ENCODE results near the gene GBGT1.

Gene GBGT1

DNA sequence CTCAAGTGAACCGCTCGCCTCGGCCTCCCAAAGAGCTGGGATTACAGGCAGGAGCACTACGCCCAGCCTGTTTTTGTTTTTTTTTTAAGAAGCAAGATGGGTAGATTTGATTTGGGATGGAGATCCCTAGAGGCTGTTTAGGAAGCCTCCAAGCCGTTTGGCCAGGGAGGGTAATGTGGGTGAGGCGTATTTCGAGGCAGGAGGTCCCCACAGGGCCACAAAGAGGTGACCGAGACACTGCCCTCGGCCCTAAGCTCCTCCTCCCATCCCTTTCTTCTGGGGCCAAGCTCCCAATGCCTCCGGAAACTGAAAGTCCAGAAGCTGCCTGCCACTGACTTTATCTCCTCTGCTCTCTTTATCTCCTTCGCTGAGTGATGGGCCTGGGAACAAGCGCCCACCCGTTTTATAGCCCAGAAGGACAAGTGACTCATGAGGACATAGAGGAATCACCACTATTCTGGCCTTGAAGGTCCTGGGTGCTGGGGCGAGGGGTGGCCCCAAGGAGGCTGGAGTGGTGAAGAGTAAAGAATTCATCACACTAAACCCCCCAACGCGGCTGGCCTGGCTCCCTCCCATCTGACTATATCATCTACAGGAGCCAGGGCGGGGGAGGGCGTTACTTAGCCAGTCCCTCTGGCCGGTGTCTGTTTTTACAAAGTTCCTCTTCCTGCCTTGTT, 40.6 kb downstream of the GBGT1 start:
- peak overlapping the region; percentile 76 to 89 (median 84); a peak in 21 of 22 replicates for H3K27ac ChIP-seq
- no peaks in the 10 kb centered on the region for H3K27me3 ChIP-seq
- peak overlapping the region; percentile 83 to 100 (median 95) for H3K4me2 ChIP-seq
- peaks cover 0 to 12% (median 0%) of the 10 kb centered on the region in 11 experiments; a peak in 6 of 22 replicates for H3K36me3 ChIP-seq
- H3K4me3 ChIP-seq = peak overlapping the region in 1 of 10 experiments; percentile 4; a peak in 1 of 20 replicates
- H3K9me3 ChIP-seq (replicated peaks in 1 of 11) = no peaks in the 10 kb centered on the region
- peaks cover 19 to 97% (median 84%) of the 10 kb centered on the region in 11 experiments; a peak in 21 of 22 replicates for H4K20me1 ChIP-seq
- H3K9ac ChIP-seq = peak overlapping the region; percentile 50 to 91 (median 84); a peak in 21 of 22 replicates
- peaks cover 84 to 98% (median 96%) of the 10 kb centered on the region in 10 experiments for H3K4me1 ChIP-seq
- TF ChIP-seq Cebpa-rat (IDR thresholded peaks at IDR 0.05) = no peak

DNA sequence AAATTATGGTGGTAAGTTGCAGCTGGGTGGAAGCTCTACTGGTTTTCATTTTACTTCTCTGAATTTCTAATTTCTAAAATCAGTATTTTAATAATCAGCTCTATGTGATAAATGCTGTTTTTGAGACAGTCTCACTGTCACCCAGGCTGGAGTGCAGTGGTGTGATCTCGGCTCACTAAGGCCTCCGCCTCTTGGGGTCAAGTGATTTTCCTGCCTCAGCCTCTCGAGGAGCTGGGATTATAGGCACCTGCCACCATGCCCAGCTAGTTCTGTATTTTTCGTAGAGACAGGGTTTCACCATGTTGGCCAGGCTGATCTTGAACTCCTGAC, 41.1 kb downstream of the GBGT1 start:
- H3K9me3 ChIP-seq (replicated peaks in 1 of 11) = no peaks in the 10 kb centered on the region
- H3K27me3 ChIP-seq = no peaks in the 10 kb centered on the region
- peak overlapping the region; percentile 76 to 89 (median 84); a peak in 21 of 22 replicates for H3K27ac ChIP-seq
- peaks cover 0 to 7% (median 0%) of the 10 kb centered on the region in 11 experiments; a peak in 4 of 22 replicates for H3K36me3 ChIP-seq
- peaks cover 84 to 98% (median 96%) of the 10 kb centered on the region in 10 experiments for H3K4me1 ChIP-seq
- no peak for TF ChIP-seq Cebpa-rat (IDR thresholded peaks at IDR 0.05)
- H3K4me2 ChIP-seq = peak overlapping the region; percentile 83 to 100 (median 95)
- H3K4me3 ChIP-seq = no peak overlapping the region
- H4K20me1 ChIP-seq = peaks cover 24 to 97% (median 84%) of the 10 kb centered on the region in 11 experiments; a peak in 21 of 22 replicates
- H3K9ac ChIP-seq = peak overlapping the region; percentile 61 to 91 (median 85); a peak in 19 of 22 replicates

DNA sequence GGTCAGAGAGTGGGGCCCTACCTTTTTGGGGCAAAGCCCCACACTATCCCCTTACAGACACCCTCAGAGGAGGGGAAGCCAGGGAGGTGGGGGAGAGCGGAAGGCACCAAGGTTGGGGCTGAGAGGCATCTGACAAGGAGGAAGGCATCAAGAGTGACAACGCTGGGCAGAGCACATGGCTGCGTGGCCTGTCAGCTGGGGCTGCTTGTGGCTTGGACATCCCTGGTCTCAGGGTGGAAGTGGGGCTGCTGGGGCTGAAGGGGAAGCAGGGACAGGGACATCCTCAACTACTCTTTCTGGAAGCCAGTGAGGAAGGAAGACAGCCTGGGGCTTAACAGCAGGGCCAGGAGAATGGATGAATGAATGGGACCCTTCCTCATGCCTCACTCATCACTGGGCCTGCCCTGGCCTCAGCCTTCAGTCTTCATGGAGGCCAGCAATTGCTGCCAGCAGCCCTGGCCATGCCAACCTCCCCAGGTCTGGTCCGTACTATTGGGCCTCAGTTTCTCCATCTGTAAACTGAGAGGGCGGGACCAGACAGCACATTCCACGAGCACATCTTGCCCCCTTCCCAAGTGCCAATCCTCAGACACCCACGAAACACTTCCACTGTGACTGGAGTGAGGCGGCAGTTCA, 41.7 kb downstream of the GBGT1 start:
- Histone ChIP-seq H3K9me3 (replicated peaks in 1 of 11) (no peaks in the 10 kb centered on the region), H3K27me3 (no peaks in the 10 kb centered on the region), H3K27ac (peak overlapping the region; percentile 76 to 89 (median 84); a peak in 21 of 22 replicates), H3K36me3 (peaks cover 0 to 9% (median 0%) of the 10 kb centered on the region in 11 experiments; a peak in 5 of 22 replicates), H3K4me2 (peak overlapping the region; percentile 83 to 100 (median 95)), H3K4me1 (peaks cover 84 to 98% (median 96%) of the 10 kb centered on the region in 10 experiments), H3K9ac (peak overlapping the region; percentile 61 to 91 (median 85); a peak in 21 of 22 replicates), H3K4me3 (peak overlapping the region in 6 of 10 experiments; percentile 21 to 82 (median 48); a peak in 8 of 20 replicates), H4K20me1 (peaks cover 30 to 97% (median 84%) of the 10 kb centered on the region in 11 experiments; a peak in 21 of 22 replicates)
- peak in 1 of 11 experiments; percentile 1; a peak in 2 of 22 replicates for TF ChIP-seq Cebpa-rat (IDR thresholded peaks at IDR 0.05)

DNA sequence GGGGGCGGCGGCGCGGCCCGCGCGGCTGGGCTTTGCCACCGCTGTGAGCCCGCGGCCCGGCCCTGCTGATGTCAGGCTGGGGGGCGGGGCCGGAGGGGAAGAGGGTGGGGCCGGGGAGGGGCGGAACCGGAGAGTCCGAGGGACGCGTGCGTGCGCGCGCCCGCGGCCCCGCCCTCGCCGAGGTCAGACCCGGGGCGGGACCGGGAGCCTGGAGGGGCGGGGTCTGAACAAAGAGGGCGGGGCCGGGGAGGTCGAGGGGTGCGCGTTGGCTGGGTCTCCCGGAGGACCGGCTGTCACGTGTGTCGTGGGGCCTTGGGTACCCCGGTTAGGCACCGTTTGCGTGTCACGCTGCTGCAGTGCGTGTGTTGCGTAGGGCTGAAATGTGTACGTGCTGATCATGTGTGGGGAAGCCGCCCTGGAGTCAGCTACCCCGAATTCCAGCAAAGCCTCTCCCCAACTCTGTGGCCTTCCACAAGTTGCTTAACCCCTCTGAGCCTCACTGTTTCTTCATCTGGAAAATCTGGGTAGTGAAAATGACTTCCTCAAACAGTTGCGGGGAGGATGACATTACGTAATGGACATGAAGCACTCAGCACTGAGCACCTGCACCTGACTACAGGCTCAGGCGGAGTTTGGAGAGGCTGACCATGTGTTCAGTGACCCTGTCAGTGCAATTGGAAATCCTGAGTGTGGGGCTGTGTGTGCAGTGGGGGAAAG, 42.4 kb downstream of the GBGT1 start, which contains the start of gene RALGDS:
Gene RALGDS, minus strand, starts transcription at position 43 of the 717 bp plus-strand sequence. CDS start 86 bp downstream, outside the sequence.
- peak within 1 kb of the TSS; percentile 77 to 92 (median 86) for H3K27ac ChIP-seq
- H3K4me3 ChIP-seq = peak within 1 kb of the TSS; percentile 63 to 87 (median 72)
- no peaks in the 10 kb centered on the region for H3K9me3 ChIP-seq (replicated peaks in 1 of 11)
- peaks cover 84 to 98% (median 96%) of the 10 kb centered on the region in 10 experiments for H3K4me1 ChIP-seq
- peak within 1 kb of the TSS; percentile 79 to 91 (median 86) for H3K9ac ChIP-seq
- peak in 10 of 11 experiments; percentile 22 to 82 (median 61); a peak in 14 of 22 replicates for TF ChIP-seq Cebpa-rat (IDR thresholded peaks at IDR 0.05)
- H3K36me3 ChIP-seq = peaks cover 0 to 14% (median 4%) of the 10 kb centered on the region in 11 experiments; a peak in 7 of 22 replicates
- H3K27me3 ChIP-seq = no peaks in the 10 kb centered on the region
- H3K4me2 ChIP-seq = peak within 1 kb of the TSS; percentile 93 to 100 (median 100)
- H4K20me1 ChIP-seq = peaks cover 37 to 97% (median 84%) of the 10 kb centered on the region in 11 experiments; a peak in 21 of 22 replicates

DNA sequence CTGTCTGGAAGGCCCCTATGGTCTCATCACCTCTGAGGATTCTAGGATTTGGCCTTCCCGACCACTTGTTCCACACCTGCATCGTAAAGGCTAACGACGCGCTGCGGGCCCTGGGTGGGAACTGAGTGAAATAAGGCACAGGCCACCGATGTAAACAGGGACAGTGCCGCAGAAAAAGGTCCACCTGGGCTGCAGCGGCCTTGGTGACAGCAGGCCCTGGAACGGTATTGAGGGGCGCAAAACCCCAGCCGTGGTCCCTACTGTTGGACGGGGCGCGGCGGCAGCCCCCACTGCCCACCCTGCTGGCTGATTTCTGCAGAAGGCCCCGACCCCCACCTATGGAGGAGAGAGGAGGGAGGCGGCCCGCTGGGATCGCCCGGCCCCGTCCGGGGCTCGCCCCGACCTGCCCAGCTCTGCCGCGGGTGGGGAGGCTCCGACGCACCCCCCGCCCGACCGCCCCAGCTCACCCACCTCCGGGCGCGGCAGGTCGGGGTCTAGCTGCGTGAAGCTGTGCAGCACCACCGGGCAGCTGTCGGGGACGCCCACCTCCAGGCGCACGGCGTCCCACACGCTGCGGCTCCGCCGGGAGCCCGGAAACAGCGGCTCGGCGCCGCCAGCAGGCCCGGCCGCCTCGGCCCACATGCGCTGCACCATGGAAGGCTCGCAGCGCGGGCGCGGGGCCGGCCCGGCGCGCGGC, 43.1 kb downstream of the GBGT1 start:
- Histone ChIP-seq H3K9me3 (replicated peaks in 1 of 11) (no peaks in the 10 kb centered on the region), H3K4me2 (peak overlapping the region; percentile 93 to 100 (median 100)), H3K4me1 (peaks cover 87 to 98% (median 96%) of the 10 kb centered on the region in 10 experiments), H3K27me3 (no peaks in the 10 kb centered on the region), H3K4me3 (peak overlapping the region; percentile 63 to 87 (median 72)), H4K20me1 (peaks cover 38 to 97% (median 84%) of the 10 kb centered on the region in 11 experiments; a peak in 21 of 22 replicates), H3K27ac (peak overlapping the region; percentile 73 to 89 (median 82)), H3K9ac (peak overlapping the region; percentile 79 to 91 (median 86)), H3K36me3 (peaks cover 0 to 14% (median 4%) of the 10 kb centered on the region in 11 experiments; a peak in 7 of 22 replicates)
- no peak for TF ChIP-seq Cebpa-rat (IDR thresholded peaks at IDR 0.05)

DNA sequence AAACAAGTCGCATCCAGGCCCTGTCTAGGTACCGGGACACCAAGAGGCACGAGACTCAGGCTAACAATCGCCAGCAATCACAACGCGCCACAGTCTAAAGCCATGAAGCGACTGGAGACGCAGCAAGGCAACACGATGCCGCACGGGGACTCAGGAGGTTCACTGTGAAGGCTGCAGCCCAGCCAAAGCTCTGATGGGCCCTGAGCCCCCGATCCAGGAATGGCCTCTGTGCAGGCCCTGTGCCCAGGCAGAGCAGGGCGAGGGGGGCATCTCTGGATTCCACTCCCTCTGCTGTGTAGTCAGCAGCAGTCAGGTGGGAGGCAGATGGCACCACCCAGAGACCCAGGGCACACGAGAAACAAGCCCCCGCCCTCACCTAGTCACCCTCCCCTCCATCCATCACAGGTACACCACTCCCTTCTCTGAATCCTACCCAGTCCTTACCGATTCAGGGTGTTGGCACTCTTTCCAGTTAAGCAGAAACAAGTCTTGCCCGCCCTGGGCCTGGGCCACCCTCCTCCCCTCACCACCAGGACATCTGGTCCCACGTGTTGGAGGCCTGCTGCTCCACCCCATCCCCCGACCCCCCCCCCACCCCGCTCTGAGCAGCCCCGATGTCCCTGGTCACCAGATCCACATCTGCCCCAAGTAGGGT, 43.7 kb downstream of the GBGT1 start:
- H3K4me2 ChIP-seq = peak overlapping the region; percentile 93 to 100 (median 100)
- H3K36me3 ChIP-seq = peaks cover 0 to 14% (median 4%) of the 10 kb centered on the region in 11 experiments; a peak in 7 of 22 replicates
- no peaks in the 10 kb centered on the region for H3K27me3 ChIP-seq
- H3K4me1 ChIP-seq = peaks cover 87 to 98% (median 96%) of the 10 kb centered on the region in 10 experiments
- no peak for TF ChIP-seq Cebpa-rat (IDR thresholded peaks at IDR 0.05)
- H3K27ac ChIP-seq = peak overlapping the region in 10 of 11 experiments; percentile 18 to 92 (median 86); a peak in 17 of 22 replicates
- peaks cover 38 to 97% (median 84%) of the 10 kb centered on the region in 11 experiments; a peak in 21 of 22 replicates for H4K20me1 ChIP-seq
- peak overlapping the region; percentile 79 to 91 (median 86); a peak in 21 of 22 replicates for H3K9ac ChIP-seq
- H3K4me3 ChIP-seq = peak overlapping the region; percentile 63 to 87 (median 72); a peak in 19 of 20 replicates
- no peaks in the 10 kb centered on the region for H3K9me3 ChIP-seq (replicated peaks in 1 of 11)

DNA sequence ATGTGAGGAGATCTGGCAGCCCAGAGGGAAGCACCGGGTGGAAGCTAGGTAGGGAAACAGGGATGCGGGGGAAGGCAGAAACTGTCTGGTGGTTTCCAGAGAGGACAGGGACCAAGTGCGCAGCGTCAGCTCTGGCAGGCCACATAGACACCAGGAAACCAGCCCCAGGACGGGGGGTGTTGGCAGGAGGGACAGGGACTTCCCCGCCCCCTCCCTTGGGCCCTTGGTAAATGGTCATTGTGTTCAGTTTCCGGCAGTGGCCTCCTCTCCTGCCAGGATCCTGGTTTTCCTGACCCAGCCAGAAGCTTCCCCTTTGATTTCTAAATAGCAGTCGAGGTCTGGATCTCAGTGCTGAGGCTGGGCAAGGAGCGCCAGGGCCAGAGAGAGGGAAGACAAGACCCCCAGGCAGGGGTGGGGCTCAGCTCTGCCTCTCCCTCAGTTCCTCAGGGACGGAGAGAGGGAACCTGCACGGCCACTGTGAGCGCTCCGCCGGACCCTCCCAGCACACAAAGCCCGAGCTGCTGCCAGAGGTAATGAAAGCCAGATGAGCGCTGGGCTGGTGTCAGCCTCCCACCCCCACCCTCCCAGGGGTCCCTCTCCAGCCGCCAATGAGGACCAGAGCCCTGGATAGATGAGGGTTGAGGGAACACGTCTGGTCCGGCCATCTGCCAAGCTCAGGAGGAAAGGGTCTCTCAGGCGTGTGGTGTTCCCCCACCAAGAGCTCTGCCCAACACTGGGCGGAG, 44.4 kb downstream of the GBGT1 start:
- Histone ChIP-seq H3K4me3 (peak overlapping the region in 5 of 10 experiments; percentile 22 to 87 (median 78); a peak in 8 of 20 replicates), H3K4me1 (peaks cover 87 to 98% (median 96%) of the 10 kb centered on the region in 10 experiments), H3K27me3 (no peaks in the 10 kb centered on the region), H3K36me3 (peaks cover 0 to 14% (median 4%) of the 10 kb centered on the region in 11 experiments; a peak in 7 of 22 replicates), H4K20me1 (peaks cover 38 to 97% (median 84%) of the 10 kb centered on the region in 11 experiments; a peak in 21 of 22 replicates), H3K9me3 (replicated peaks in 1 of 11) (no peaks in the 10 kb centered on the region), H3K9ac (peak overlapping the region; percentile 41 to 89 (median 85); a peak in 20 of 22 replicates), H3K4me2 (peak overlapping the region; percentile 93 to 100 (median 100)), H3K27ac (peak overlapping the region in 10 of 11 experiments; percentile 18 to 92 (median 33); a peak in 15 of 22 replicates)
- TF ChIP-seq Cebpa-rat (IDR thresholded peaks at IDR 0.05) = no peak

All from BLaER1 treated with 17β-estradiol and CSF1 and Interleukin-3, amounts not matched to agents 10 nM and 100 nM (cell line).